Upper lobe of right lung (tissue), 1 donor: ENCODE data around the gene BMP5. TPM values are rescaled to one million over a fixed set of nuclear protein-coding genes. Genes with fewer than 3 reads are reported as not detected.

Experiments
- ATAC-seq: fragments of 200-7000 bp; cut with Tn5 transposase; one replicate; pipeline ENCODE4 v1.9.1; 2020; ENCODE audit warnings: mild to moderate bottlenecking, moderate library complexity
- DNase-seq: peaks from one replicate; pipeline ENCODE4 v3.0.0-alpha.2; 2020
- H3K27ac ChIP-seq: fragments of 200-600 bp; one replicate; pipeline ENCODE4 v1.8.0; 2022
- H3K27me3 ChIP-seq: fragments of 200-600 bp; one replicate; pipeline ENCODE4 v1.8.0; 2022; ENCODE audit warnings: mild to moderate bottlenecking
- H3K36me3 ChIP-seq: fragments of 200-600 bp; one replicate; pipeline ENCODE4 v1.8.0; 2022
- H3K4me1 ChIP-seq: fragments of 200-600 bp; one replicate; pipeline ENCODE4 v1.8.0; 2022
- H3K4me3 ChIP-seq: fragments of 200-600 bp; one replicate; pipeline ENCODE4 v1.8.0; 2022; ENCODE audit warnings: mild to moderate bottlenecking
- H3K9me3 ChIP-seq: fragments of 200-600 bp; one replicate; pipeline ENCODE4 v1.8.0; 2022
- intact Hi-C: fragments of 100-400 bp; cut with DNase I; formaldehyde crosslinking; loops from one replicate; pipeline ENCODE4 v1.11.0; 2022
- total RNA-seq: library from RNA; stranded (reverse); fragmentation: NEBNext Ultra II Directional; extraction: Animal tissue kit (Norgen Biotek cat#: 25700); gene quantifications from one replicate; pipeline ENCODE4 v1.2.1, GENCODE V29; 2021
- TF ChIP-seq, protein P1 (sequence below): fragments of 200-600 bp; IDR thresholded peaks from one replicate; pipeline ENCODE4 v1.8.0; 2022; ENCODE audit warnings: antibody characterized with exemption
- donor health status: DM: no; HTN: yes; CAD: no; lungs with severe emphysema.

Gene BMP5
- total RNA-seq, 1 donor from 2014 or later: 14.4 TPM

DNA sequence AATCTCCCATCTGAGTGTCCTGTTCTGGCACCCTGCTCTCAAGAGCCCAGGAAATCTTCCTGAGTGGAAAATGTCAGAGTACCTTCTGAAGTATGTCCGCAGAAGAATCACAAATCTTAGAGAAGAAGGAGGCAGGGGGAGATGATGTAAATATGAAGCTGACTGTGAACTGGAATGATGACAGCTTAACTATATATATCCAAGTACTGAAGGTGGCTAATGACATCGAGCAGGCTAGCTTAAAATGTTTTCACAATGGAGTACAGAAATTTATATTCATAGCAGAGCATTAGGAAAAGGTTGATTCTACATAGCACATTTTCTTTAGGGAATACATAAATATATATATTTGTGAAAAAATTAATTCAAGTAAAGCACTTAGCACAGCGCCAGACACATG is 64.3 kb downstream of the BMP5 start:
- TF ChIP-seq, protein P1, sequence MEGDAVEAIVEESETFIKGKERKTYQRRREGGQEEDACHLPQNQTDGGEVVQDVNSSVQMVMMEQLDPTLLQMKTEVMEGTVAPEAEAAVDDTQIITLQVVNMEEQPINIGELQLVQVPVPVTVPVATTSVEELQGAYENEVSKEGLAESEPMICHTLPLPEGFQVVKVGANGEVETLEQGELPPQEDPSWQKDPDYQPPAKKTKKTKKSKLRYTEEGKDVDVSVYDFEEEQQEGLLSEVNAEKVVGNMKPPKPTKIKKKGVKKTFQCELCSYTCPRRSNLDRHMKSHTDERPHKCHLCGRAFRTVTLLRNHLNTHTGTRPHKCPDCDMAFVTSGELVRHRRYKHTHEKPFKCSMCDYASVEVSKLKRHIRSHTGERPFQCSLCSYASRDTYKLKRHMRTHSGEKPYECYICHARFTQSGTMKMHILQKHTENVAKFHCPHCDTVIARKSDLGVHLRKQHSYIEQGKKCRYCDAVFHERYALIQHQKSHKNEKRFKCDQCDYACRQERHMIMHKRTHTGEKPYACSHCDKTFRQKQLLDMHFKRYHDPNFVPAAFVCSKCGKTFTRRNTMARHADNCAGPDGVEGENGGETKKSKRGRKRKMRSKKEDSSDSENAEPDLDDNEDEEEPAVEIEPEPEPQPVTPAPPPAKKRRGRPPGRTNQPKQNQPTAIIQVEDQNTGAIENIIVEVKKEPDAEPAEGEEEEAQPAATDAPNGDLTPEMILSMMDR: no peak
- no peak overlapping the region for H3K4me3 ChIP-seq
- ATAC-seq: no peak

DNA sequence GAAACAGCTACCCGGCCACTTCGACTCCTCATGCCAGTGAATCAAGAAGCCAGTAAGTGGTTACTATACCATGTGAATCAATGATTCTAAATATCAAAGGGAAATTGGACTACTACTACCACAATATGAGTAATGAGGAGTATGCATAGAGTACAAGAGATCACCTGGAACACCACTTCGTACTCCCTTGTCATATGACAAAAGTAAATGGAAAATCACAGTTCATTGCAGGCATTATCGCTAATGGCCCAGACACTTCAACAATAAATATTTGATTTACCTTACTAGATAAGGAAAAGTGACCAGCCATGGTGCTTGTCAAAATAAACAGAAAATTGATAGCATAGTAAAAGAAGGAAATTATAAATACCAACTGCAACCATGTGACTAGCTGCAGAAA is 73.1 kb downstream of the BMP5 start:
- no peak for DNase-seq
- intact Hi-C loops: no loop called here
- H3K27me3 ChIP-seq: no peaks in the 10 kb centered on the region
- no peak for ATAC-seq
- H3K27ac ChIP-seq: no peak overlapping the region
- TF ChIP-seq, protein P1: no peak
- H3K36me3 ChIP-seq: no peaks in the 10 kb centered on the region
- no peaks in the 10 kb centered on the region for H3K9me3 ChIP-seq
- H3K4me3 ChIP-seq: no peak overlapping the region
- no peaks in the 10 kb centered on the region for H3K4me1 ChIP-seq

More for the DNA sequence above, 64.3 kb downstream of the BMP5 start:
- intact Hi-C loops: no loop called here
- Histone ChIP-seq H3K36me3 (no peaks in the 10 kb centered on the region), H3K4me1 (no peaks in the 10 kb centered on the region), H3K9me3 (no peaks in the 10 kb centered on the region), H3K27ac (no peak overlapping the region), H3K27me3 (no peaks in the 10 kb centered on the region)
- no peak for DNase-seq

DNA sequence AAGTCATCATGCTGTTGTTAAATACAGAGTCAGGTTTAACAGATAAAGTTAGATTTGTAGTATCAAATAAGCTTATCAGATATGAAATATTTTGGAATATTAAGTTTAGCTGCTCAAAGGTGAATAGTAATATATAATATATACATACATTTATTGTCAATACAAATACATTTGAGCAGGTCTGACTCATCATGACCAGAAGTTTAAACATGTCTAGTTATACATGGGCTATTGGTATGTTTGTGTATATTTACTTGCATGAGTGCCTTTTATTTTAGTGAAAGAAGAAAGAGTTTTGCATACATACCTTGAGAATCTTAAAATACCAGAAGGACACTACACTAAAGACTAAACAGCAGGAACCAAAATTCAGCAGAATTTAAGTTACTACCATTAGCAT is 76.8 kb downstream of the BMP5 start:
- TF ChIP-seq, protein P1: no peak
- intact Hi-C loops: no loop called here
- no peak overlapping the region for H3K4me3 ChIP-seq
- H3K9me3 ChIP-seq: no peaks in the 10 kb centered on the region
- H3K27ac ChIP-seq: no peak overlapping the region
- DNase-seq (no peak), ATAC-seq (no peak)
- H3K4me1 ChIP-seq: no peaks in the 10 kb centered on the region
- H3K36me3 ChIP-seq: no peaks in the 10 kb centered on the region
- no peaks in the 10 kb centered on the region for H3K27me3 ChIP-seq

DNA sequence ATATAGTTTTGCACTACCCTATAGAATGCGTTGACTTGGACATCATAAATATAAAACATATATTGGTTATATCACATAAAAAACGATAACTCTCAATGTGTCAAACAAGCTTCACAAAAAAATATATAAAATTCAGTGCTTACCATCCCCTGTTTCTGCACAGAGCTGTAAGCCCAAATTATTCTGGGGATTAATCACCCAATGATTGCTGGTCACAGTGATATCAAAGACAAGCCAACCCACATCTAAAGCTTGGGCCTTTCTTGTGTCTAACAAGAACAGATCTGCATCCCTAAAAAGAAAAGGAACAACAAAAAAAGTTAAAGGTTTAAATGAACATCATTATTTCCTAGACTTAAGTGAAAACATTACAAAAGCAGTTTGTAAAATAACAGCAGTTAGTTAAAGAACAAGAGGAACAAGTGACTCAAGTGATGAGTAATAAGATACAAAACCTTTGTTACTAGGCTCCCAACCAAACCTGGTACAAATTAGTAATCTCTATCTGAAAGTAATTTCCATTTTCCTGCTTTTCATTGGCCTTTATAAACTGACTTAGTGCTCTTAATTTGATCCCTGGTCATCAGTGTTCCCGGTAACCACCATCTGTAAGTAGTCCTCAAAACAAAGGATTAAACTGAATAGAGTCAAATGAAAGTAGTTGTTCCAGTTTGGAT is 81.1 kb downstream of the BMP5 start:
- intact Hi-C loops: no loop called here
- Histone ChIP-seq H3K36me3 (no peaks in the 10 kb centered on the region), H3K9me3 (no peaks in the 10 kb centered on the region), H3K27ac (no peak overlapping the region), H3K4me3 (no peak overlapping the region), H3K27me3 (no peaks in the 10 kb centered on the region), H3K4me1 (no peaks in the 10 kb centered on the region)
- DNase-seq (no peak), ATAC-seq (no peak)
- TF ChIP-seq, protein P1: no peak

DNA sequence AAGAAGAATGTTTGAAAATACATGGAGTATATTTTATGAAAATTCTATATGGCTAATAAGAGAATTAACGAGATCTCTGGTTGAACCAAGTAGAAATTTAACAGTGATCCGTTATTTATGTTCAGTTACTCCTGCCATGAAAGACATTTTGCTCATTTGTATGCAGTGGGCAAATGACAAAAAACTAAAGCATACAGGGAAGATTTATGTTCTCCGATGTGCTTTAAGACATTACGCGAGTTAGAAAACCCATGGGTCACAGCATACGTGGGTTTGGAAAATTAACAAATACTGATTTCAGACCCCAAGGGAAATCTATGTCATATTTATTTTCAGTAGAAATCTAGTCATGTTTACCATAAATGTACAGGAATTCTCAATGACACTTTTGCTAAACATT is 90.1 kb downstream of the BMP5 start:
- Histone ChIP-seq H3K27ac (no peak overlapping the region), H3K36me3 (no peaks in the 10 kb centered on the region), H3K4me1 (no peaks in the 10 kb centered on the region), H3K9me3 (no peaks in the 10 kb centered on the region), H3K4me3 (no peak overlapping the region), H3K27me3 (no peaks in the 10 kb centered on the region)
- ATAC-seq (no peak), DNase-seq (no peak)
- TF ChIP-seq, protein P1: no peak
- intact Hi-C loops: no loop called here

DNA sequence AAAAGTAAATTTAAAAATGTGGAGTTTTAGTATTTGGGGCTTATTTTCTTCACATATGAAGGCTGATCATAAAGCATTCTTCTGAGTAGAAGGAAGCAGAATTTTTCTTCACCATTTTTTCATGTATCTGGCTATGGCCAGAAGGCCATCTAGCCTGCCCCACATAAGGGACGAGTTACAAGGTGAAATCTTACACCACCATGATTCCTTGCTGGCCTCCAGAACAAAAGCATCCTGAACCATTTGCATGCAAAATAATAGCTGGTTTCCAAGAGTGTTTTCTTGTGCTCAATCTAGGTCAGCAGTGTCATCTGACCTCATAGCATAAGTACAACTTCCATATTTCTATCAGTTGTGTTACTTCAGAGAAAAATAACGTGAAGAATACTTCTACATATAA is 93.1 kb downstream of the BMP5 start:
- no peak overlapping the region for H3K4me3 ChIP-seq
- TF ChIP-seq, protein P1: no peak
- intact Hi-C loops: no loop called here
- DNase-seq (no peak), ATAC-seq (no peak)
- no peak overlapping the region for H3K27ac ChIP-seq
- no peaks in the 10 kb centered on the region for H3K9me3 ChIP-seq
- no peaks in the 10 kb centered on the region for H3K27me3 ChIP-seq
- no peaks in the 10 kb centered on the region for H3K36me3 ChIP-seq
- H3K4me1 ChIP-seq: no peaks in the 10 kb centered on the region
